ENCODE results near the gene PRKCH.

Gene PRKCH

GRCh38 chr14:61417141-61417540, 95.8 kb downstream of the PRKCH start:
- Mint-ChIP-seq H3K27me3 (ENCODE audit: low read depth) (no peaks in the 10 kb centered on the region), H3K4me1 (ENCODE audit: low read depth) (peaks cover 42% of the 10 kb centered on the region), H3K9me3 (no peaks in the 10 kb centered on the region), H3K4me3 (peak overlapping the region; percentile 21), H3K27ac (peak overlapping the region; percentile 55), H3K36me3 (ENCODE audit: low read depth) (peaks cover 15% of the 10 kb centered on the region)

DNA sequence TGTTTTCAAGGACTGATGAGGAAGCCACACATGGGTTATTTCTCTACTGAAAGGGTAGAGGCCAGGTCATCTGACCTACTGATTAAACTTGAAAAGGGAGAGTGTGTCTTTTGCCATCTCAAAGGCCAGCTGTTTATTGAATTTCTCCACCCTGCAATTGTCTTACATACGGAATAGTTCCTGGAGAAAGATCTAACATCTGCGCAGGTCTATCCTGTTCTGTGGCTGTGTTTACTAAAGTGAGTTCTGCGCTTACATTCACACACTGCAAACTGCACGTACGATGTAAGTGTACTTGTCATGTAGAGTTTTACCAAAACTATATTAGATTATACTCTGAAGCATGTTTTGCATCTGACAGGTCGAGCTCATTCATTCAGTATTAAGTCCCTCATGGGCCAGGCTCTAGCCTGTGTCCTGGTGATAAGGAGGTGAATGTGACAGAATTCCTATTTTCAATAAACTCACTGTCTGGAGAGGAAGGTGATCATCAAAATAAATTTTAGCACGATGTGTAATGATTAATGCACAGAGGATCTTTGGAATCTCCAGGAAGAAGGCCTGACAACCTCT, 96.6 kb downstream of the PRKCH start:
- Mint-ChIP-seq H3K36me3 (ENCODE audit: low read depth) (peaks cover 17% of the 10 kb centered on the region), H3K27ac (peak overlapping the region; percentile 10), H3K9me3 (no peaks in the 10 kb centered on the region), H3K4me3 (no peak overlapping the region), H3K4me1 (ENCODE audit: low read depth) (peaks cover 46% of the 10 kb centered on the region), H3K27me3 (ENCODE audit: low read depth) (no peaks in the 10 kb centered on the region)

DNA sequence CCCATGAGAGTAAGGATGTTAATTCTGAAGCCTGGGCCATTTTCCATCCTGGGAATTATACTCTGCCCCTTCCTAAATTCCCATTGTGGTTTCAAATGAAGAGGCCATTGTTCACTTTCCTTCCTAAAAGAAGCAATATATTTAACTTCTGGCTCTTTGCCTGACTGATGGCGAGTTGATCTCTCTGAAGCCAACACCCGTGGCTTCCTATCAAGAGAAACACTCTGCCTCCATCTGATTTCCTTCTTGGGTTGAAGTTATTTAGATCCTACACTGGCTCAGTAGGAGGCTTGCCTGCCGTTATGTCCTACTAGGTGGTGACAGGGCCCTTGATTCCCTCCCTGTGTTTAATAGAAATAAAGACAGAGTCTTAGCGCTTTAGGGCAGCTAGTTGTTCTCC, 97.4 kb downstream of the PRKCH start:
- peaks cover 23% of the 10 kb centered on the region for H3K36me3 Mint-ChIP-seq (ENCODE audit: low read depth)
- H3K4me3 Mint-ChIP-seq, result no peak overlapping the region
- peaks cover 4% of the 10 kb centered on the region for H3K9me3 Mint-ChIP-seq
- peak overlapping the region; percentile 21 for H3K27ac Mint-ChIP-seq
- no peaks in the 10 kb centered on the region for H3K27me3 Mint-ChIP-seq (ENCODE audit: low read depth)
- peaks cover 50% of the 10 kb centered on the region for H3K4me1 Mint-ChIP-seq (ENCODE audit: low read depth)

DNA sequence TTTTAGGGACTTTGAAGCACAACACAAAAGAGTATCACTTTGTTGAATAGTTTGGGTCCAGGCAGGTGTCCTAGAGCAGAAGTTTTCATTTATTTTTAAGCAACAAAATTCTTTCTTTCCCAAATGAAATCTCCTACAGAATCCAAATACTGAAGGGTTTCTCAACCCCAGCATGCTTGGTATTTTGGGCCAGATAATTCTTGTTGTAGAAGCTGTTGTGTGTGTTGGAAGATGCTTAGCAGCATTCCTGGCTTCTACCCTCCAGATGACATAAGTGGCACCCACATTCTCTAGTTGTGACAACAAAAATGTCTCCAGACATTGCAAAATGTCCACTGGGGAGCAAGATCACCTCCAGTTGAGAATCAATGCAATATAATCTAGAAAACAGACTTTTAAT, 97.8 kb downstream of the PRKCH start:
- Mint-ChIP-seq H3K4me1 (ENCODE audit: low read depth) (peaks cover 54% of the 10 kb centered on the region), H3K27me3 (ENCODE audit: low read depth) (no peaks in the 10 kb centered on the region), H3K9me3 (peaks cover 9% of the 10 kb centered on the region), H3K27ac (peak overlapping the region; percentile 21), H3K4me3 (no peak overlapping the region), H3K36me3 (ENCODE audit: low read depth) (peaks cover 27% of the 10 kb centered on the region)

GRCh38 chr14:61420326-61420725, 98.9 kb downstream of the PRKCH start:
- H3K4me3 Mint-ChIP-seq, result peak overlapping the region; percentile 4
- peaks cover 14% of the 10 kb centered on the region for H3K9me3 Mint-ChIP-seq
- H3K4me1 Mint-ChIP-seq (ENCODE audit: low read depth), result peaks cover 59% of the 10 kb centered on the region
- H3K36me3 Mint-ChIP-seq (ENCODE audit: low read depth), result peaks cover 34% of the 10 kb centered on the region
- peak overlapping the region; percentile 65 for H3K27ac Mint-ChIP-seq
- no peaks in the 10 kb centered on the region for H3K27me3 Mint-ChIP-seq (ENCODE audit: low read depth)

GRCh38 chr14:61421212-61421923, 100.0 kb downstream of the PRKCH start:
- H3K9me3 Mint-ChIP-seq, result peaks cover 14% of the 10 kb centered on the region
- H3K4me1 Mint-ChIP-seq (ENCODE audit: low read depth), result peaks cover 65% of the 10 kb centered on the region
- no peak overlapping the region for H3K4me3 Mint-ChIP-seq
- peaks cover 39% of the 10 kb centered on the region for H3K36me3 Mint-ChIP-seq (ENCODE audit: low read depth)
- H3K27ac Mint-ChIP-seq, result peak overlapping the region; percentile 18
- no peaks in the 10 kb centered on the region for H3K27me3 Mint-ChIP-seq (ENCODE audit: low read depth)

GRCh38 chr14:61426048-61426447, 104.7 kb downstream of the PRKCH start:
- Mint-ChIP-seq H3K27me3 (ENCODE audit: low read depth) (no peaks in the 10 kb centered on the region), H3K9me3 (peaks cover 14% of the 10 kb centered on the region), H3K4me3 (no peak overlapping the region), H3K4me1 (ENCODE audit: low read depth) (peaks cover 62% of the 10 kb centered on the region), H3K27ac (peak overlapping the region; percentile 7), H3K36me3 (ENCODE audit: low read depth) (peaks cover 34% of the 10 kb centered on the region)

DNA sequence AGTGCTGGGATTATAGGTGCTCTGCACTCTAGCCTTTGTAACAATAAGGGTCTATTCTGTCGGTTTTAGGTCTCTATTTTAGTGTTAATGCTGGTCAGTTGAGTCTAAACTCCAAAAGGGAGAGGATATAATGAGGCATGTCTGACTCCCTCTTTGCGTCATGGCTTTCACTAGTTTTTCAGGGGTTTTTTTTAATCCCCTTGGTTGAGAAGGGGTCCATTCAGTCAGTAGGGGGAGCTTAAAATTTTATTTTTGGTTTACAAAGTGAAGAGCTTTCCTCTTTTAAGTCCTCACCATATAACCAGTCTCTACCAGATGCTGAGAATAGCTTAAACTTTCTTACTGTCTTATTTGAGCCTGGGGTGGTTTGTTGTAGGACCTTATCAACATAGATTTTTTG, 106.9 kb downstream of the PRKCH start:
- H3K36me3 Mint-ChIP-seq (ENCODE audit: low read depth), result peaks cover 32% of the 10 kb centered on the region
- peaks cover 65% of the 10 kb centered on the region for H3K4me1 Mint-ChIP-seq (ENCODE audit: low read depth)
- no peak overlapping the region for H3K4me3 Mint-ChIP-seq

GRCh38 chr14:61429316-61429715, 107.9 kb downstream of the PRKCH start:
- peaks cover 65% of the 10 kb centered on the region for H3K4me1 Mint-ChIP-seq (ENCODE audit: low read depth)
- peaks cover 4% of the 10 kb centered on the region for H3K9me3 Mint-ChIP-seq
- no peak overlapping the region for H3K4me3 Mint-ChIP-seq
- no peak overlapping the region for H3K27ac Mint-ChIP-seq
- H3K27me3 Mint-ChIP-seq (ENCODE audit: low read depth), result no peaks in the 10 kb centered on the region
- peaks cover 27% of the 10 kb centered on the region for H3K36me3 Mint-ChIP-seq (ENCODE audit: low read depth)

More for the DNA sequence above, 106.9 kb downstream of the PRKCH start:
- H3K27ac Mint-ChIP-seq, result no peak overlapping the region
- H3K9me3 Mint-ChIP-seq, result peaks cover 12% of the 10 kb centered on the region
- no peaks in the 10 kb centered on the region for H3K27me3 Mint-ChIP-seq (ENCODE audit: low read depth)

GRCh38 chr14:61430066-61430757, 108.8 kb downstream of the PRKCH start:
- Mint-ChIP-seq H3K4me3 (no peak overlapping the region), H3K4me1 (ENCODE audit: low read depth) (peaks cover 65% of the 10 kb centered on the region), H3K36me3 (ENCODE audit: low read depth) (peaks cover 25% of the 10 kb centered on the region), H3K27ac (no peak overlapping the region), H3K27me3 (ENCODE audit: low read depth) (no peaks in the 10 kb centered on the region), H3K9me3 (peaks cover under 1% of the 10 kb centered on the region)

DNA sequence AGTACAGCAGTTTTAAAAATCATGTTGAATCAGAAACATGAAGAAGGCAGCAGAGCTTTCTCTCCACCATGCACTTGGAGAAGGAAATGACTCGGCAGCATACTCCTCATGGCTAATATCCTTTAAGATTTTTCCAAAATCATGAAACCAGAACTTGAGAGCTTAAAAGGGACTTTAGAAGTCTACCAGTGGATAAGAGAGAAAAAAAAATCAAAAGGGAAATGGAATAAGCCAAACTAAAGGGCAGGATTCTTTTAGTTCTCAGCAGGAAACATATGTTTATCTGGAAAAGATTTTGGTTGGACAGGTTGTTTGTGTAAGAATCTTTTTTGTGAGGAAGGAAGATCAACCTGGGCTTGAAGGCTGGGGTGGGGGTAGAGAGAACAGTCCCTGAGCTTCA, 111.8 kb downstream of the PRKCH start:
- H3K36me3 Mint-ChIP-seq (ENCODE audit: low read depth), result peaks cover 26% of the 10 kb centered on the region

GRCh38 chr14:61433828-61434227, 112.4 kb downstream of the PRKCH start:
- Mint-ChIP-seq H3K4me1 (ENCODE audit: low read depth) (peaks cover 71% of the 10 kb centered on the region), H3K27ac (no peak overlapping the region), H3K27me3 (ENCODE audit: low read depth) (no peaks in the 10 kb centered on the region), H3K9me3 (no peaks in the 10 kb centered on the region), H3K36me3 (ENCODE audit: low read depth) (peaks cover 26% of the 10 kb centered on the region), H3K4me3 (no peak overlapping the region)

More for the DNA sequence above, 111.8 kb downstream of the PRKCH start:
- Mint-ChIP-seq H3K9me3 (no peaks in the 10 kb centered on the region), H3K27ac (peak overlapping the region; percentile 61), H3K4me1 (ENCODE audit: low read depth) (peaks cover 70% of the 10 kb centered on the region), H3K27me3 (ENCODE audit: low read depth) (no peaks in the 10 kb centered on the region), H3K4me3 (peak overlapping the region; percentile 5)

- H3K9me3 Mint-ChIP-seq, result no peaks in the 10 kb centered on the region
- no peak overlapping the region for H3K4me3 Mint-ChIP-seq
- peak overlapping the region; percentile 26 for H3K27ac Mint-ChIP-seq
- H3K4me1 Mint-ChIP-seq (ENCODE audit: low read depth), result peaks cover 71% of the 10 kb centered on the region
- peaks cover 26% of the 10 kb centered on the region for H3K36me3 Mint-ChIP-seq (ENCODE audit: low read depth)
- H3K27me3 Mint-ChIP-seq (ENCODE audit: low read depth), result no peaks in the 10 kb centered on the region
These were observed 112.9 kb downstream of the PRKCH start for GRCh38 chr14:61434311-61434710.

DNA sequence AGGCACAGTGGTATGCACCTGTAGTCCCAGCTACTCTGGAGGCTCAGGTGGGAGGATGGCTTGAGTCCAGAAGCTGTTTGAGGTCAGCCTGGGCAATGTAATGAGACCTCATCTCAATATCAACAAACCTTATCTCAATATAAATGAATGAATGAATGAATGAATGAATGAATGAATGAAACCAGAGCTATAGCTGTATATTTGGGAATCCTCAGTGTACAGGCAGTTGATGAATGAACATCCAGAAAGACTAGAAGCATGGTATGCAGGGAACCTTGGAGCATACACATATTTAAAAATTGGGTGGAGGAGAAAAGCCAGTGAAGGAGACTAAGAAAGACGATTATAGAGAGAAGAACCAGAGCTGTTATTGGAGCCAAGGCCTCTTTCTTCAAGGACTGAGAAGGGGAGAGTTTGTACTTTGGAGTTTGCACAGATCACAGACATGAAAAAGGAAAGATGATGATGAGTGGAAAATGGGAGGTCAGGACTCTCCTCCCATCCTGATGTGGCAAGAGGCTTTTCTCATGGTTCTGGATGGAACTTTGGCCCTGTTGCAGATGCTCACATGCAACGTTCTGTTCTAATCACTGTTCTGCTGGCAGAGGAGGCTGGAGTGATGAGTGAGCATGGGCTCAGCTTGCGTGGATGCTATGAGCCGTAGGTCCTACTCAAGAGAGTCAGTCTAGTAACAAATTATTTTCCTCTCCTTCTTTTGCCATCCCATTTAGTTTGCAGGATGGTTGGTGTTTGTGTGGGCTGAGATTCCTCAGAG, 114.4 kb downstream of the PRKCH start:
- Mint-ChIP-seq H3K36me3 (ENCODE audit: low read depth) (peaks cover 28% of the 10 kb centered on the region), H3K9me3 (no peaks in the 10 kb centered on the region), H3K4me1 (ENCODE audit: low read depth) (peaks cover 72% of the 10 kb centered on the region), H3K27ac (peak overlapping the region; percentile 39), H3K4me3 (no peak overlapping the region), H3K27me3 (ENCODE audit: low read depth) (no peaks in the 10 kb centered on the region)
